Keratinocyte (primary cell): ENCODE data around the gene KIF11. TPM values are rescaled to one million over a fixed set of nuclear protein-coding genes. Genes with fewer than 3 reads are reported as not detected.
"Not testable (repeated sequence)": the region's sequence is repeated elsewhere in the genome, so short reads cannot be mapped to it uniquely, and the experiment has no call there.

ENCODE experiments used
- DNase-seq: peaks from one replicate; pipeline ENCODE4 v3.0.0-alpha.2; 2011; ENCODE audit warnings: low read depth, missing footprints, low spot score
- FAIRE-seq: peaks from 2 replicates; lab custom pipeline; 2011; peaks lifted over from hg19 to GRCh38; lab: Jason Lieb, UNC
- H2AFZ ChIP-seq: 2 replicates; pipeline ENCODE4 v1.6.0; 2012; ENCODE audit warnings: low read length, control low read depth, inconsistent platforms; ENCODE audit not compliant: control insufficient read depth
- H3K27ac ChIP-seq: 2 replicates; pipeline ENCODE4 v1.5.1; 2011; ENCODE audit warnings: low read length; ENCODE audit not compliant: control insufficient read depth, insufficient read depth
- H3K27me3 ChIP-seq: 3 replicates; pipeline ENCODE4 v1.6.0; 2011; ENCODE audit warnings: low read length; ENCODE audit not compliant: control insufficient read depth, insufficient read depth; ENCODE audit errors: extremely low read depth
- H3K36me3 ChIP-seq, 2 experiments: 2 replicates in 1 of 2; 3 replicates in 1 of 2; pipeline ENCODE4 v1.5.1; 2011; ENCODE audit warnings: low read length in 2 of 2, mild to moderate bottlenecking in 1 of 2; ENCODE audit not compliant: control insufficient read depth in 2 of 2, insufficient read depth in 2 of 2; ENCODE audit errors: extremely low read depth in 1 of 2
- H3K4me1 ChIP-seq: 3 replicates; pipeline ENCODE4 v1.5.1; 2011; ENCODE audit warnings: low read length; ENCODE audit not compliant: control insufficient read depth, insufficient read depth; ENCODE audit errors: extremely low read depth
- H3K4me2 ChIP-seq: 3 replicates; pipeline ENCODE4 v1.6.0; 2011; ENCODE audit warnings: low read depth, low read length; ENCODE audit not compliant: control insufficient read depth, insufficient read depth; ENCODE audit errors: extremely low read depth
- H3K4me3 ChIP-seq, 3 experiments: fragments of 200-600 bp in 1 of 3; sonication (generic) in 1 of 3; 2 replicates in 2 of 3; 3 replicates in 1 of 3; pipeline ENCODE4 v1.5.1; 2011 to 2016; ENCODE audit warnings: low read length in 3 of 3, mild to moderate bottlenecking in 3 of 3, control low read depth in 2 of 3, inconsistent platforms in 1 of 3, low read depth in 1 of 3, mixed read lengths in 1 of 3, mixed run types in 1 of 3, moderate library complexity in 1 of 3; ENCODE audit not compliant: control insufficient read depth in 2 of 3, insufficient read depth in 2 of 3; ENCODE audit errors: extremely low read depth in 1 of 3
- H3K79me2 ChIP-seq: 2 replicates; pipeline ENCODE4 v1.6.0; 2012; ENCODE audit warnings: low read length; ENCODE audit not compliant: control insufficient read depth, insufficient read depth
- H3K9ac ChIP-seq: 3 replicates; pipeline ENCODE4 v1.6.0; 2011; ENCODE audit warnings: low read length; ENCODE audit not compliant: control insufficient read depth, insufficient read depth; ENCODE audit errors: extremely low read depth
- H3K9me1 ChIP-seq: 3 replicates; pipeline ENCODE4 v1.6.0; 2011; ENCODE audit warnings: low read length; ENCODE audit not compliant: control insufficient read depth, insufficient read depth; ENCODE audit errors: extremely low read depth
- H3K9me3 ChIP-seq: 2 replicates; pipeline ENCODE4 v1.5.1; 2012; ENCODE audit warnings: low read depth, low read length; ENCODE audit not compliant: control insufficient read depth
- H4K20me1 ChIP-seq: 3 replicates; pipeline ENCODE4 v1.6.0; 2011; ENCODE audit warnings: low read length; ENCODE audit not compliant: control insufficient read depth, insufficient read depth; ENCODE audit errors: extremely low read depth
- EZH2 ChIP-seq: IDR thresholded peaks from one replicate; pipeline ENCODE4 v1.6.1; 2012; ENCODE audit warnings: inconsistent platforms, mild to moderate bottlenecking, low read length, moderate library complexity
- dilution Hi-C: fragments of 300-500 bp; cut with MboI; formaldehyde crosslinking; loops from one replicate; pipeline ENCODE4 v1.7.0; 2020; ENCODE audit warnings: low sequenced_read_pairs; ENCODE audit not compliant: extremely low pct_ligation_motif_present
- polyA plus RNA-seq, 5 experiments: library from polyadenylated mRNA; depleted of rRNA in 3 of 5; stranded (reverse) in 3 of 5; stranded (forward) in 1 of 5; unstranded in 1 of 5; fragments of >200 nt; gene quantifications; 1 replicate in 1 of 5; 2 replicates in 3 of 5; 3 replicates in 1 of 5; pipeline versions ENCODE4 v1.2.1 to v1.2.3, GENCODE V29; 2011 to 2012; ENCODE audit warnings: missing spikeins in 2 of 5, low read depth in 1 of 5, low replicate concordance in 1 of 5
- TF ChIP-seq, protein P1 (sequence below), 3 experiments: IDR thresholded peaks in 1 of 3; conservative IDR thresholded peaks in 1 of 3; optimal IDR thresholded peaks in 1 of 3; 2 replicates in 2 of 3; 3 replicates in 1 of 3; pipeline versions ENCODE3 to v1.5.1; 2011; ENCODE audit warnings: low read length in 3 of 3, mild to moderate bottlenecking in 3 of 3, moderate library complexity in 2 of 3, control low read depth in 1 of 3, inconsistent platforms in 1 of 3; ENCODE audit not compliant: insufficient read depth in 2 of 3; ENCODE audit errors: extremely low read depth in 1 of 3

The KIF11 gene
- polyA plus RNA-seq, 1 donor (not counting 4 experiments of a cell fraction or from before 2014, with no cell fraction given): 10.6 TPM

DNA sequence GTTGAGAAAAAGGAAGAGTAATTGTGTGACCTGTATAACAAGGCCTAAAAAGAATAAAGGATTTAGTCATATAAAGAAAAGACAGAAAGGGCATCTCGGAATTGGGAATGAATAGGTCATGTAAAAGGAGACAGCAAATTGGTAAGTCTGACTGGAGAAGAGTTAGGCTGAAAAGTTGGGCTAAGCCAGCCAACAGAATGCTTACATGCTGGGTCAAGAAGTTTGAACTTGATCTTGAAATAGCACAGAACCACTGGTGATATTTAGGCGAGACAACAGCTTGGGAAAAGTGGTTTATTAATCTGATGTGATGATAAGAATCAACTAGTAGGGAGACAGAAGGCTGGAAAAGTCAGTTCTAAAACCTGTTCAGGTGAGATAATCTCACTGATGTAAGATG is 23.9 kb upstream of the KIF11 start:
- Histone ChIP-seq H3K9me3 (no peaks in the 10 kb centered on the region), H3K9ac (no peak overlapping the region), H4K20me1 (no peaks in the 10 kb centered on the region), H3K4me1 (peaks cover 22% of the 10 kb centered on the region), H3K79me2 (peaks cover 54% of the 10 kb centered on the region), H3K36me3 (no peaks in the 10 kb centered on the region), H3K4me3 (no peak overlapping the region), H3K27ac (peak overlapping the region; percentile 16), H3K27me3 (no peaks in the 10 kb centered on the region), H3K9me1 (no peaks in the 10 kb centered on the region), H2AFZ (no peak overlapping the region), H3K4me2 (no peak overlapping the region)
- FAIRE-seq: no peak
- TF ChIP-seq, protein P1, sequence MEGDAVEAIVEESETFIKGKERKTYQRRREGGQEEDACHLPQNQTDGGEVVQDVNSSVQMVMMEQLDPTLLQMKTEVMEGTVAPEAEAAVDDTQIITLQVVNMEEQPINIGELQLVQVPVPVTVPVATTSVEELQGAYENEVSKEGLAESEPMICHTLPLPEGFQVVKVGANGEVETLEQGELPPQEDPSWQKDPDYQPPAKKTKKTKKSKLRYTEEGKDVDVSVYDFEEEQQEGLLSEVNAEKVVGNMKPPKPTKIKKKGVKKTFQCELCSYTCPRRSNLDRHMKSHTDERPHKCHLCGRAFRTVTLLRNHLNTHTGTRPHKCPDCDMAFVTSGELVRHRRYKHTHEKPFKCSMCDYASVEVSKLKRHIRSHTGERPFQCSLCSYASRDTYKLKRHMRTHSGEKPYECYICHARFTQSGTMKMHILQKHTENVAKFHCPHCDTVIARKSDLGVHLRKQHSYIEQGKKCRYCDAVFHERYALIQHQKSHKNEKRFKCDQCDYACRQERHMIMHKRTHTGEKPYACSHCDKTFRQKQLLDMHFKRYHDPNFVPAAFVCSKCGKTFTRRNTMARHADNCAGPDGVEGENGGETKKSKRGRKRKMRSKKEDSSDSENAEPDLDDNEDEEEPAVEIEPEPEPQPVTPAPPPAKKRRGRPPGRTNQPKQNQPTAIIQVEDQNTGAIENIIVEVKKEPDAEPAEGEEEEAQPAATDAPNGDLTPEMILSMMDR (optimal IDR thresholded peaks at IDR 0.05 in 1 of 3, IDR thresholded peaks at IDR 0.05 in 1 of 3, conservative IDR thresholded peaks at IDR 0.05 in 1 of 3; ENCODE audit: extremely low read depth in 1 of 3, insufficient read depth in 2 of 3, low read length in 3 of 3): no peak
- no peak for TF ChIP-seq EZH2
- dilution Hi-C loops: no loop called here
- no peak for DNase-seq

DNA sequence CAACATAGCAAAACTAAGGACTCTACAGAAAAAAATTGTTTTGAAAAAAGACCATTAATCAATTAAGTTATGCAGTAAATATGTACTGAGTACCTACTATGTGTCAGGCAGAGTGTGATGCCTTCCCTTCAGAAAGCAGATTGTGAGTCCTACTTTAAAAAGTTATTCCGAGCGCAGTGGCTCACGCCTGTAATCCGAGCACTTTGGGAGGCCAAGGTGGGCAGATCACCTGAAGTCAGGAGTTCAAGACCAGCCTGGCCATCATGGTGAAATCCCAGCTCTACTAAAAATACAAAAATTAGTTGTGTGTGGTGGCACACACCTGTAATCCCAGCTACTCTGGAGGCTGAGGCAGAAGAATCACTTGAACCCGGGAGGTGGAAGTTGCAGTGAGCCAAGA is 23.3 kb upstream of the KIF11 start:
- H2AFZ ChIP-seq, H3K9me3 ChIP-seq, H3K9ac ChIP-seq, H3K4me2 ChIP-seq, FAIRE-seq, H3K36me3 ChIP-seq, H3K4me3 ChIP-seq, H3K9me1 ChIP-seq, DNase-seq, H3K27me3 ChIP-seq, dilution Hi-C loops, H3K27ac ChIP-seq, H4K20me1 ChIP-seq: not testable (repeated sequence)
- Histone ChIP-seq H3K79me2 (peaks cover 54% of the 10 kb centered on the region), H3K4me1 (peaks cover 22% of the 10 kb centered on the region)

DNA sequence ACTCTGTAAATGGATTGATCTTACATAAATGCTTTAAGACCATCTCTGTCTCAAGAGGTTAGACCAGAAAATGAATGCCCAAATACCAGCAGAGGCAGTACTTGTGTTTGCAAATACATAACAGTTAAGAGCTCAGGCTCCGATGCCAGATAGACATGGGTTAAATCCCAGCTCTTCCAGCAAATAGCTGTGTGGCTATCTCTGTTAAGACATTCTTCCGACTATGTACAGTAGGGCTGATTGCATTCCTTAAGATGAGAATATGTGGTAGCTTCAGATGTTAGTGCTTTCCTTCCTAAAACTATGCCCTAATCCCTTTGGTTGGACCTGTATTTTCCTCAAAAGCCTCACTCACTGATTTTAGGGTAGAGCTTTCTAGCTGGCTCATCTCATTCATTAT is 21.3 kb upstream of the KIF11 start:
- no peaks in the 10 kb centered on the region for H3K9me1 ChIP-seq
- no peak for TF ChIP-seq EZH2
- TF ChIP-seq, protein P1 (optimal IDR thresholded peaks at IDR 0.05 in 1 of 3, IDR thresholded peaks at IDR 0.05 in 1 of 3, conservative IDR thresholded peaks at IDR 0.05 in 1 of 3; ENCODE audit: extremely low read depth in 1 of 3, insufficient read depth in 2 of 3, low read length in 3 of 3): no peak
- no peaks in the 10 kb centered on the region for H3K36me3 ChIP-seq
- FAIRE-seq (no peak), DNase-seq (no peak)
- H3K27me3 ChIP-seq: no peaks in the 10 kb centered on the region
- no peaks in the 10 kb centered on the region for H4K20me1 ChIP-seq
- H3K79me2 ChIP-seq: peaks cover 45% of the 10 kb centered on the region
- H3K9ac ChIP-seq: no peak overlapping the region
- dilution Hi-C loops: no loop called here
- peaks cover 37% of the 10 kb centered on the region for H3K4me1 ChIP-seq
- H2AFZ ChIP-seq: no peak overlapping the region
- peak overlapping the region in 1 of 3 experiments; percentile 3 for H3K4me3 ChIP-seq
- H3K27ac ChIP-seq: no peak overlapping the region
- no peaks in the 10 kb centered on the region for H3K9me3 ChIP-seq
- H3K4me2 ChIP-seq: peak overlapping the region; percentile 86
